Immature natural killer cell (primary cell): ENCODE measurements around the gene ACSBG1. TPM values are rescaled to one million over a fixed set of nuclear protein-coding genes. Genes with fewer than 3 reads are reported as not detected.

ENCODE experiments used
- DNase-seq, 3 donors: peaks; one replicate each; pipeline ENCODE4 v3.0.0; 2022; ENCODE audit warnings: mixed read lengths in 1 of 3
- H3K27ac Mint-ChIP-seq, 6 donors: one replicate each; pipeline ENCODE4 v1.8.0; 2020; ENCODE audit warnings: mixed read lengths in 6 of 6, mild to moderate bottlenecking in 5 of 6, inconsistent platforms in 4 of 6, moderate library complexity in 3 of 6
- H3K27me3 Mint-ChIP-seq, 3 donors: one replicate each; pipeline ENCODE4 v1.8.0; 2020 to 2021; ENCODE audit warnings: low read depth in 3 of 3, mild to moderate bottlenecking in 3 of 3, mixed read lengths in 3 of 3, moderate library complexity in 3 of 3, inconsistent platforms in 1 of 3
- H3K36me3 Mint-ChIP-seq, 3 donors: one replicate each; pipeline ENCODE4 v1.8.0; 2020; ENCODE audit warnings: mixed read lengths in 3 of 3, inconsistent platforms in 2 of 3, mild to moderate bottlenecking in 2 of 3
- H3K4me1 Mint-ChIP-seq, 2 donors: one replicate each; pipeline ENCODE4 v1.8.0; 2020; ENCODE audit warnings: inconsistent platforms in 2 of 2, mild to moderate bottlenecking in 2 of 2, mixed read lengths in 2 of 2, moderate library complexity in 1 of 2
- H3K4me3 Mint-ChIP-seq, 5 donors: one replicate each; pipeline ENCODE4 v1.8.0; 2020; ENCODE audit warnings: mild to moderate bottlenecking in 5 of 5, mixed read lengths in 5 of 5, inconsistent platforms in 3 of 5, moderate library complexity in 3 of 5
- H3K9me3 Mint-ChIP-seq, 6 donors: one replicate each; pipeline ENCODE4 v1.8.0; 2020; ENCODE audit warnings: mild to moderate bottlenecking in 6 of 6, mixed read lengths in 6 of 6, inconsistent platforms in 4 of 6, moderate library complexity in 3 of 6
- polyA plus RNA-seq, 3 donors: library from polyadenylated mRNA; unstranded; fragments of 300-500 nt; fragmentation: Illumina TruSeq; gene quantifications; one replicate each; pipeline ENCODE4 v1.2.3, GENCODE V29; 2021

ACSBG1 gene
- polyA plus RNA-seq, 3 donors from 2014 or later: 0.07 TPM; not detected in 2

- DNase-seq: no peak
- no peaks in the 10 kb centered on the region for H3K36me3 Mint-ChIP-seq
- H3K27me3 Mint-ChIP-seq: peaks cover 0 to 3% (median 0%) of the 10 kb centered on the region in 3 donors
- peaks cover 12 to 20% of the 10 kb centered on the region in 2 donors for H3K4me1 Mint-ChIP-seq
- H3K27ac Mint-ChIP-seq: peak overlapping the region; percentile 6 to 89 (median 72)
- no peaks in the 10 kb centered on the region for H3K9me3 Mint-ChIP-seq
- peak overlapping the region; percentile 68 to 83 (median 76) for H3K4me3 Mint-ChIP-seq
These were observed 104.5 kb downstream of the ACSBG1 start for GRCh38 chr15:78129751-78130287.

GRCh38 chr15:78129077-78129750 lies 105.2 kb downstream of the ACSBG1 start:
- Mint-ChIP-seq H3K9me3 (no peaks in the 10 kb centered on the region), H3K36me3 (no peaks in the 10 kb centered on the region), H3K4me1 (peaks cover 12 to 20% of the 10 kb centered on the region in 2 donors), H3K27me3 (peaks cover 0 to 3% (median 0%) of the 10 kb centered on the region in 3 donors), H3K4me3 (no peak overlapping the region), H3K27ac (peak overlapping the region in 5 of 6 donors; percentile 68 to 89 (median 78))
- DNase-seq: no peak

GRCh38 chr15:78127882-78128281 lies 106.5 kb downstream of the ACSBG1 start:
- peaks cover 11 to 16% of the 10 kb centered on the region in 2 donors for H3K4me1 Mint-ChIP-seq
- no peaks in the 10 kb centered on the region for H3K36me3 Mint-ChIP-seq
- peaks cover 0 to 3% (median 0%) of the 10 kb centered on the region in 3 donors for H3K27me3 Mint-ChIP-seq
- H3K4me3 Mint-ChIP-seq: no peak overlapping the region
- no peak for DNase-seq
- H3K9me3 Mint-ChIP-seq: no peaks in the 10 kb centered on the region
- H3K27ac Mint-ChIP-seq: peak overlapping the region in 3 of 6 donors; percentile 1 to 43 (median 39)

GRCh38 chr15:78125267-78125666 lies 109.1 kb downstream of the ACSBG1 start:
- H3K4me3 Mint-ChIP-seq: no peak overlapping the region
- peaks cover 0 to 2% (median 0%) of the 10 kb centered on the region in 3 donors for H3K27me3 Mint-ChIP-seq
- DNase-seq: no peak
- H3K9me3 Mint-ChIP-seq: no peaks in the 10 kb centered on the region
- no peaks in the 10 kb centered on the region for H3K4me1 Mint-ChIP-seq
- no peak overlapping the region for H3K27ac Mint-ChIP-seq
- no peaks in the 10 kb centered on the region for H3K36me3 Mint-ChIP-seq

GRCh38 chr15:78120523-78120922 lies 113.8 kb downstream of the ACSBG1 start:
- no peaks in the 10 kb centered on the region for H3K9me3 Mint-ChIP-seq
- peaks cover 0 to 9% (median 2%) of the 10 kb centered on the region in 3 donors for H3K27me3 Mint-ChIP-seq
- no peak overlapping the region for H3K4me3 Mint-ChIP-seq

More at GRCh38 chr15:78120523-78120922, 113.8 kb downstream of the ACSBG1 start:
- Mint-ChIP-seq H3K36me3 (no peaks in the 10 kb centered on the region), H3K4me1 (no peaks in the 10 kb centered on the region), H3K27ac (no peak overlapping the region)
- no peak for DNase-seq

Other genes with a start within 250 kb of the ACSBG1 start
- 10 to 100 TPM in 1 of 3 donors, 1 to 10 TPM in 2; 3.5 to 10.2 (median 7.8) TPM for gene TBC1D2B, start 156.9 kb downstream of the ACSBG1 start, polyA plus RNA-seq
- not detected for gene SH2D7, start 142.0 kb downstream of the ACSBG1 start, polyA plus RNA-seq
- 1 to 10 TPM in 2 of 3 donors, not detected in 1; 1.8 to 2.8 TPM for gene CIB2, start 103.1 kb downstream of the ACSBG1 start, polyA plus RNA-seq
- gene IDH3A, start 85.2 kb downstream of the ACSBG1 start, polyA plus RNA-seq: 10 to 100 TPM; 39.6 to 59.7 (median 41.4) TPM
- gene DNAJA4, start 30.0 kb upstream of the ACSBG1 start, polyA plus RNA-seq: 1 to 10 TPM; 3.1 to 8.2 (median 7.4) TPM
- gene SKIC8, start 65.0 kb upstream of the ACSBG1 start, polyA plus RNA-seq: 100 to 1,000 TPM in 2 of 3 donors, 10 to 100 TPM in 1; 73.4 to 147 (median 105) TPM
- not detected for gene CRABP1, start 105.8 kb upstream of the ACSBG1 start, polyA plus RNA-seq
- gene IREB2, start 203.7 kb upstream of the ACSBG1 start, polyA plus RNA-seq: 10 to 100 TPM; 10.5 to 30.5 (median 13.8) TPM